ENCODE measurements around the gene CES4A. TPM values are rescaled to one million over a fixed set of nuclear protein-coding genes. Genes with fewer than 3 reads are reported as not detected.
A peak's percentile ranks its signal among the peaks of the same experiment; 100 is the strongest.
"Not testable (repeated sequence)": the region's sequence is repeated elsewhere in the genome, so short reads cannot be mapped to it uniquely, and the experiment has no call there.

Gene CES4A
- total RNA-seq, 1 experiment from 2014 or later = not detected

DNA sequence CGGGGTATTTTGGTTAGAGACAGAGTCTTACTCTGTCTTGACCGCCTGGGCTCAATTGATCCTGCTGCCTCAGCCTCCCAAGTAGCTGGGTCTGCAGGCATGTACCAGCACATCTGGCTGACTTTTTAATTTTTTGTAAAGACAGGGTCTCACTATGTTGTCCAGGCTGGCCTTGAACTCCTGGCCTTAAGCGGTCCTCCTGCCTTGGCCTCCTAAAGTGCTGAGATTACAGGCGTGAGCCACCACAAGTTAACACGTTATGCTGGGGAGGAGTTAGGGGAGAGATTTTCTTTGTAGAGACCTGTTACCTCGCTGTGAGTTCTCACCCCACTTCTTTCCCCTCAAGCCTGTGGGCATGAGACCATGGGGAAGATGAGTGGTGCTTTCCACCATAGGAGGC, 1.8 kb upstream of the CES4A start:
- no peak for DNase-seq (ENCODE audit: low spot score)

GRCh38 chr16:66991545-66992077, 3.2 kb downstream of the CES4A start:
- no peak for DNase-seq (ENCODE audit: low spot score)

GRCh38 chr16:66993558-66993957, 5.2 kb downstream of the CES4A start:
- DNase-seq (ENCODE audit: low spot score) = not testable (repeated sequence)

DNA sequence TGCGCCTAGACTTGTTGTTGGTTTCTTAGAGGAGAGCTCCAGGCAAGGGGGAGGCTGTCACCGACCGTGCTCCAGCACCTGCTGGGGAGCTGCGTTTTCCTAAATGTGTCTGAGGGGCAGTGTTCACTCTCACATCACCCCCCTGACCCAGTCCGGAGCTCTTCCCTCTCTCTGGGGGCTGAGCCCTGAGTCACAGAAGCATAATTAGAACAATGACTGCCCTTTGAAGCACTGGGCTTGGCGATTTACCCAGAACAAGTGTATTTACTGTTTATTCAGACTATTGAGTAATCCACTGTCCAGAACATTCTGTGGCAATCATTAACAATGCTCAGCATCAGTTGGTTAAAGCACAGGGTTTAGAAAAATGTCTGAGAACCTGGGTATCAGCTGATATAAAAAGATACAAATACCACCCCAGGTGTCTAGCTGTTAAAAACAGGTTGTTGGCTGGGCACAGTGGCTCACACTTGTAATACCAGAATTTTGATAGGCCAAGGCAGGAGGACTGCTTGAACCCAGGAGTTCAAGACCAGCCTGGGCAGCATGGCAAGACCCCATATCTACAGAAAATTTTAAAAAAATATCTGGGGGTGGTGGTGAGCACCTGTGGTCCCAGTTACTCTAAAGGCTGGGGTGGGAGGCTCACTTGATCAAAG, 8.1 kb downstream of the CES4A start:
- DNase-seq (ENCODE audit: low spot score) = no peak

DNA sequence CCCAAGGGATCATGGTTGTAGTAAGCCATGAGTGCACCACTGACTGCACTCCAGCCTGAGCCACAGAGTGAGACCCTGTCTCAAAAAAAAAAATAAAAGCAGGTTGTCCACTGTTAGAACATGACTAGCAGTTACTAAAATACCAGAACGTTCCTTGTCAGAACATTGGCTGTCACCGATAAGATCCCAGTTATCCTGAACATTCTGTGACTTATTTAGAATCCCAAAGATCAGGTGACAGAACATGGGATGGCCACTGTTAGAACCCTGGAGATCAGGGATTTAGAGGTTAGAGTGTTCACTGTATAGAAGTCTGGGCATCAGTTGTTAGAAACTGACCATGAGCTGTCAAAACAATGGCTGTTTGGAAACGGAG, 8.6 kb downstream of the CES4A start:
- no peak for DNase-seq (ENCODE audit: low spot score)

DNA sequence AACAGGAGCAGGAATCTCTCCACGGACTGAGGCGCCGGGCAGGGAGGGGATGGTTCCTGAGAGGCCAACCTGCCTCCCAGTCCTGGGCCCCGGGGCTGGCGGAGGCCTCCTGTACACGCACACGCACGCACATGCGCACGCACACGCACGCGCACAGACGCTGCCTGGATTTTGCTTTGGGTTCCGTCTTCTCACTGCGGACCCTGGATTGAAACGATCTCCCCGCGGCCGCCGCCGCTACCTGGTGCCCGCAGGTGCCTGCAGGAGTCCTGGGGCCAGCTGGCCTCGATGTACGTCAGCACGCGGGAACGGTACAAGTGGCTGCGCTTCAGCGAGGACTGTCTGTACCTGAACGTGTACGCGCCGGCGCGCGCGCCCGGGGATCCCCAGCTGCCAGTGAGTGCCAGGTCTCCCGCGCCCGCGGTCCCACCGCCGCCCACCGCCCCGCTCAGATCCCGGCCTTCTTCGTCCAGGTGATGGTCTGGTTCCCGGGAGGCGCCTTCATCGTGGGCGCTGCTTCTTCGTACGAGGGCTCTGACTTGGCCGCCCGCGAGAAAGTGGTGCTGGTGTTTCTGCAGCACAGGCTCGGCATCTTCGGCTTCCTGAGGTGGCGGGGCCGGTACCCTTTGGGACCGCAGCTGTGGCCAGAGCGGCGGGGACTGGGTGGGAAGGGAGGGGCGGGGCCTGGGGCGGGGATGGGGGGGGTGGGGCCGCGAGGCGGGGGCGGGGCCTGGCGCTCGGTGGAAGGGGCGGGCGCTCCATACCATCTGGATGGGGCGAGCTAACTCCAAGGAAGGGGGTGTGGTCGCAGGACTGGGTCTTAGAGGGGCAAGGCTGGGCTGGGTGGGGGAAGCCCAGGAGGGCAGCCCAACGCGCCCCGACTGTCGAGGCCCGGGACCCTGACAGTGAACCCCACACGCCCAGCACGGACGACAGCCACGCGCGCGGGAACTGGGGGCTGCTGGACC, 12.3 kb downstream of the CES4A start:
- DNase-seq (ENCODE audit: low spot score) = no peak

- no peak for DNase-seq (ENCODE audit: low spot score)
Measured at GRCh38 chr16:67001726-67002125, 13.3 kb downstream of the CES4A start.

DNA sequence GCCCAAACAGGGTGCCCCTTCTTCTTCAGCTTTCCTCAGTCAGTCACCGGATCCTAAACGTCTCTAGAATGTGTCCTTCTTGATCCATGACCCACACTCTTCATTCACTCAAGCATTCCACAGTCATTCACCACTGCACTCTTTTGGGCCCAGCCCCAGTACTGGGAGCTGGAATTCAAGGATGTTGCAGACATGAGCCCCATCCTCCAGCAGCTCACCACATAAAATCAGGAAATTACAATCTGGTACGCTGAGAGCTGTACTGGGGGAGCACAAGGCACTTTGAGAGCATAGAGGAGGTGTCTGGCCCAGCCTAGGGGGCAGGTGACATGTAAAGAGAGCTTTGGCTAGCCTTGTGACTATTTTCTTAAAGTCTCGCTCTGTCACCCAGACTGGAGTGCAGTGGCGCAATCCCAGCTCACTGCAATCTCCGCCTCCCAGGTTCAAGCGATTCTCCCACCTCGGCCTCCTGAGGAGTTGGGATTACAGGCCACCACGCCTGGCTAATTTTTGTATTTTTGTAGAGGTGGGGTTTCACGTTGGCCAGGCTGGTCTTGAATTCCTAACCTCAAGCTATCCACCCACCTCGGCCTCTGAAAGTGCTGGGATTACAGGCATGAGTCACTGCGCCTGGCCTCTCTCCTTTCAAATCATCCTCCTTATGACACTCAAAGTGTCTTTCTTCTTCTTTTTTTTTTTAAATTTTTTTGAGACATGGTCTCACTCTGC, 18.7 kb downstream of the CES4A start:
- DNase-seq (ENCODE audit: low spot score) = no peak

- no peak for DNase-seq (ENCODE audit: low spot score)
Measured at GRCh38 chr16:67009158-67009557, 20.8 kb downstream of the CES4A start.

DNA sequence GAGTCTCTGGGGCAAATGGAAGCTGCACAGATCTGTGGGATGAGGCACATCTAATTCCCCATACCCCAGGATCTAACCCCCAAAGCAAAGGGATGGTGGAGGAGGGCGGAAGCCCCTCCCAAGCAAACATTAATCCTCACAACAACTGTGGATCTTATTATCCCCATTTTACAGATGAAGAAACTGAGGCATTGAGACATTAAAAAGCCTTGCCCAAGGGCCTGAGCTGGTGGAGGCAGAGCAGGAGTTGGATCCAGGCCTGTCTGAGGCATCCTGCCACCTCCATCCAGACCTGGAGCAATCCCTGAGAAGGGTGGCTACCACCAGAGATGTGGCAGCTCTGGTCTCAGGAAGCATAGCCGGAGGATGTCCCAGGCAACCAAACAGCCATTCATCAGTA, 22.9 kb downstream of the CES4A start:
- no peak for DNase-seq (ENCODE audit: low spot score)

- no peak for DNase-seq (ENCODE audit: low spot score)
Measured at GRCh38 chr16:67013233-67013822, 24.9 kb downstream of the CES4A start.

GRCh38 chr16:67013823-67014633, 25.6 kb downstream of the CES4A start:
- DNase-seq (ENCODE audit: low spot score) = peak; percentile 47

- no peak for DNase-seq (ENCODE audit: low spot score)
Measured at GRCh38 chr16:67014634-67015312, 26.4 kb downstream of the CES4A start.

GRCh38 chr16:67015313-67015731, 26.9 kb downstream of the CES4A start:
- DNase-seq (ENCODE audit: low spot score) = no peak

GRCh38 chr16:67016143-67016542, 27.8 kb downstream of the CES4A start:
- no peak for DNase-seq (ENCODE audit: low spot score)

DNA sequence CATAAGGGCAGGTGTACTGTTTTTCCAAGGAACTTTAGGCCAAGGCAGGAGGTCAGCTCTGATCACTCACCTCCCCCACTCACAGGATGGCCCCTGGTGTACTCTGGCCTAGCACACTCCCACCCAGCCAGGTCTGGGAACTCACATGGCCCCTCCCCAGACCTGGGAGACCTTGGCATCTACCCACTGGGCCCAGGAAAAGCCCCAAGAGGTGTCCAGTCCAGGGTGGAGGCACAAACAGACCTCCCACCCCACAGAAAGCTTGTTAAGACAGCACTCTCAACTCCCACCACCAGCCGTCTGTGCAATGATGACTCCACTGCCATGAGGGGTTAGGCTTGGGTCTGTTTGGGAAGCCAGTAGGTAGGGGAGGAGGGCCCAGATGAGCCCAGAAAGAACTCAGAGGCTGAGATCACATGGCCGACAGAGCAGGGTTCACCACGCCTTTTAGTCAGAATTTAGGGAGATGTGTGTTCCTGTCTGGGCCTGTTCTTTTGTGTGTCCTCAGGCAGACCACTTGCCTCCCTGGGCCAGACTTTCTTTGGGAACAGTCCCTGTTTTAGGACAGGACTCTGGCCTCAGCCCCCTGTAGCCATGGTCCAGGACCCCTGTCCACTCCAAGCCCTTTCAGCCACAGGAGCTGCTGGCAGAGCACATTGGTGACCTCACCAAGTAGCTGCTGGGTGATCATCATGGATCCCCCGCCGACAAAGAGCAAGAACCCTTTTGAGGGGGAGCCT, 28.5 kb downstream of the CES4A start:
- DNase-seq (ENCODE audit: low spot score) = no peak

DNA sequence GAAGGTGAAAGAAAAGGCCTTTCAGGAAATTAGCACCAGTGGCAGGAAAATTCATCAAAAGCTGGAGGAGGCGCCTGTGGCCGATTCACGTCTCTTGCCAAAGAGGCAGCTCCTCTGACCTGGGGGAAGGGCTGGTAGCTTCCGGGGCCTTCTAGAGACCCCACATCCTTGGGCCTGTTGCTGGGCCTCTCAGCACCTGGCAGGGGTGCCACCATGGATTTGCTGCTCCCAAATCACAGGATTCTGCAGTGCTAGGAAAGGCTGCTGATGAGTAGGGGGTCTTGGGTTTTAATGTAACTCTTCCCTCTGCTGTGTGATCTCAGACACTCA, 29.0 kb downstream of the CES4A start:
- DNase-seq (ENCODE audit: low spot score) = no peak

GRCh38 chr16:67017810-67018488, 29.6 kb downstream of the CES4A start:
- DNase-seq (ENCODE audit: low spot score) = peak; percentile 98

DNA sequence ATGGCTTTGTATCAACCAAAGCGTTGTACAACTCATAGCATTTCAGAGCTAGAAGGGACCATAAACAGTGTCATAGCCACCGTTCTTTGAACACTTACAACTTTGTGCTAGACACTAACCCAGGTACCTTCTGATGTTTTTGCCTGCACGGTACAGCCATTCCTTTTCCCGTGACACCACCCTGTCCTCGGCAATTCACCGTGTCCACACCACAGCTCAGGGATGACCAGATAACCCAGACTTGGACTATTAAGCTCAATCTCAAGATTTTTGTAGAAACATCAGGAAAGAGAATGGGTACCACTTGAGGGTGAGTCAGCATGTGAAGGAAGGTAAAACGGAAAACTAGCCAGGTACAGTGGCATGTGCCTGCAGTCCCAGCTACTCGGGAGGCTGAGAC, 30.8 kb downstream of the CES4A start:
- no peak for DNase-seq (ENCODE audit: low spot score)
